HFFc6 (cell line): Measurements from ENCODE around the gene CFAP251. TPM values are rescaled to one million over a fixed set of nuclear protein-coding genes. Genes with fewer than 3 reads are reported as not detected.
"Not testable (repeated sequence)": the region's sequence is repeated elsewhere in the genome, so short reads cannot be mapped to it uniquely, and the experiment has no call there.

Experiments
- DNase-seq: peaks from one replicate; pipeline ENCODE4 v3.0.0-alpha.2; 2018
- H3K27ac Mint-ChIP-seq: 2 replicates; pipeline ENCODE4 v1.8.0; 2020; ENCODE audit warnings: mild to moderate bottlenecking, mixed read lengths
- H3K27me3 Mint-ChIP-seq: 2 replicates; pipeline ENCODE4 v1.8.0; 2021; ENCODE audit warnings: mild to moderate bottlenecking, moderate library complexity, mixed read lengths; ENCODE audit not compliant: insufficient read depth
- H3K36me3 Mint-ChIP-seq: 2 replicates; pipeline ENCODE4 v1.8.0; 2021; ENCODE audit warnings: low read depth, mixed read lengths
- H3K4me1 Mint-ChIP-seq: 2 replicates; pipeline ENCODE4 v1.8.0; 2020; ENCODE audit warnings: low read depth, mixed read lengths
- H3K4me3 Mint-ChIP-seq: 2 replicates; pipeline ENCODE4 v1.8.0; 2020; ENCODE audit warnings: mild to moderate bottlenecking, moderate library complexity, mixed read lengths
- H3K9me3 Mint-ChIP-seq: 2 replicates; pipeline ENCODE4 v1.8.0; 2020; ENCODE audit warnings: mild to moderate bottlenecking, mixed read lengths
- CTCF ChIP-seq: fragments of 200-600 bp; sonication (generic); IDR thresholded peaks from 2 replicates; pipeline ENCODE4 v1.5.0; 2021; ENCODE audit warnings: antibody characterized with exemption, mild to moderate bottlenecking
- total RNA-seq, 6 experiments: library from RNA; stranded (reverse); fragmentation: NEBNext Ultra II Directional; extraction: Animal tissue kit (Norgen Biotek cat#: 25700); gene quantifications; 2 replicates in 1 of 6; 3 replicates in 5 of 6; pipeline ENCODE4 v1.2.3, GENCODE V29; 2021

CFAP251 gene
- total RNA-seq, 6 experiments from 2014 or later: 0.66 to 4.2 (median 3.3) TPM

GRCh38 chr12:121888478-121889273 is 29.7 kb upstream of the CFAP251 start, which contains the start of gene PSMD9:
PSMD9 (plus strand) TSS chr12:121888790; CDS start chr12:121888857, 67 bp downstream.
- DNase-seq: peak; percentile 97
- H3K27ac Mint-ChIP-seq: peak within 1 kb of the TSS; percentile 99
- H3K27me3 Mint-ChIP-seq: peaks cover 2% of the 10 kb centered on the region
- peaks cover 35% of the 10 kb centered on the region for H3K4me1 Mint-ChIP-seq
- peak; percentile 71 for TF ChIP-seq CTCF
- no peaks in the 10 kb centered on the region; the same call in 1 of the 2 replicates for H3K9me3 Mint-ChIP-seq
- peak within 1 kb of the TSS; percentile 96 for H3K4me3 Mint-ChIP-seq
- peaks cover 16% of the 10 kb centered on the region for H3K36me3 Mint-ChIP-seq

GRCh38 chr12:121889274-121889624 is 29.1 kb upstream of the CFAP251 start:
- H3K36me3 Mint-ChIP-seq: peaks cover 22% of the 10 kb centered on the region
- no peak for DNase-seq
- H3K27me3 Mint-ChIP-seq: peaks cover 1% of the 10 kb centered on the region
- H3K9me3 Mint-ChIP-seq: no peaks in the 10 kb centered on the region; the same call in 1 of the 2 replicates
- TF ChIP-seq CTCF: no peak; the same call in 1 of the 2 replicates
- peak overlapping the region; percentile 96 for H3K4me3 Mint-ChIP-seq
- H3K4me1 Mint-ChIP-seq: peaks cover 40% of the 10 kb centered on the region
- H3K27ac Mint-ChIP-seq: peak overlapping the region; percentile 99

GRCh38 chr12:121889661-121890060 is 28.7 kb upstream of the CFAP251 start:
- Mint-ChIP-seq H3K36me3 (peaks cover 23% of the 10 kb centered on the region), H3K4me1 (peaks cover 44% of the 10 kb centered on the region), H3K27ac (peak overlapping the region; percentile 99), H3K4me3 (peak overlapping the region; percentile 96)
- not testable (repeated sequence) for H3K27me3 Mint-ChIP-seq, H3K9me3 Mint-ChIP-seq
- DNase-seq: peak; percentile 7

GRCh38 chr12:121892673-121893561 is 25.5 kb upstream of the CFAP251 start:
- no peaks in the 10 kb centered on the region; the same call in 1 of the 2 replicates for H3K9me3 Mint-ChIP-seq
- peaks cover 1% of the 10 kb centered on the region for H3K27me3 Mint-ChIP-seq
- H3K4me3 Mint-ChIP-seq: no peak overlapping the region
- no peak for DNase-seq
- no peak for TF ChIP-seq CTCF
- peaks cover 33% of the 10 kb centered on the region for H3K36me3 Mint-ChIP-seq
- peak overlapping the region; percentile 74 for H3K27ac Mint-ChIP-seq
- H3K4me1 Mint-ChIP-seq: peaks cover 39% of the 10 kb centered on the region

- Mint-ChIP-seq H3K27ac (peak overlapping the region; percentile 74), H3K27me3 (peaks cover 1% of the 10 kb centered on the region; the same call in 1 of the 2 replicates), H3K9me3 (no peaks in the 10 kb centered on the region), H3K36me3 (peaks cover 30% of the 10 kb centered on the region), H3K4me3 (peak overlapping the region; percentile 56), H3K4me1 (peaks cover 35% of the 10 kb centered on the region)
- DNase-seq: peak; percentile 63
- TF ChIP-seq CTCF: no peak
These were observed 24.4 kb upstream of the CFAP251 start for GRCh38 chr12:121893961-121894460.
